GM12878 (cell line): Measurements from ENCODE around the gene BCAT1. TPM values are rescaled to one million over a fixed set of nuclear protein-coding genes. Genes with fewer than 3 reads are reported as not detected.

Experiments
- ATAC-seq: fragments of 200-7000 bp; cut with Tn5 transposase; 3 replicates; pipeline ENCODE4 v1.9.1; 2020; ENCODE audit warnings: mild to moderate bottlenecking, moderate library complexity
- BruUV-seq: library from RNA; stranded (reverse); fragments of 400-500 nt; replicated peaks from 2 replicates; lab custom pipeline; 2021; lab: Mats Ljungman, UMichigan
- CTCF ChIA-PET: fragments of 300-600 bp; sonication (Branson Sonifier 250); formaldehyde crosslinking; extraction: SDS; loops from one replicate; lab custom pipeline; 2021; ENCODE audit warnings: inconsistent platforms; lab: Yijun Ruan, JAX
- POLR2A ChIA-PET: fragments of 350-600 bp; formaldehyde crosslinking; extraction: SDS; loops from one replicate; lab custom pipeline; 2021; ENCODE audit warnings: inconsistent platforms; lab: Charles Lee
- RAD21 ChIA-PET: fragments of 300-600 bp; sonication (Branson Sonifier 250); formaldehyde crosslinking; loops from one replicate; lab custom pipeline; 2023; ENCODE audit warnings: antibody characterized with exemption; ENCODE audit not compliant: unreplicated experiment; lab: Charles Lee
- SMC1A ChIA-PET: fragments of 300-600 bp; sonication (Branson Sonifier 250); formaldehyde crosslinking; loops from one replicate; lab custom pipeline; 2023; ENCODE audit not compliant: unreplicated experiment, uncharacterized antibody; lab: Charles Lee
- DNase-seq: peaks from one replicate; pipeline ENCODE4 v3.0.0-alpha.2; 2011; ENCODE audit warnings: low read depth, low spot score
- FAIRE-seq: peaks from 3 replicates; lab custom pipeline; 2011; peaks lifted over from hg19 to GRCh38; lab: Jason Lieb, UNC
- H2AFZ ChIP-seq: 2 replicates; pipeline ENCODE4 v1.6.0; 2011; ENCODE audit warnings: low read depth, low read length, control low read depth; ENCODE audit not compliant: control insufficient read depth
- H3K27ac ChIP-seq: 2 replicates; pipeline ENCODE4 v1.5.1; 2011; ENCODE audit warnings: control low read depth; ENCODE audit not compliant: control insufficient read depth, insufficient read depth
- H3K27me3 ChIP-seq, 2 experiments: replicated peaks in 1 of 2; 2 replicates each; pipeline versions ENCODE4 v1.6.0 to v1.6.1; 2011; ENCODE audit warnings: low read length in 1 of 2; ENCODE audit not compliant: control insufficient read depth in 2 of 2, insufficient read depth in 2 of 2
- H3K36me3 ChIP-seq, 2 experiments: 2 replicates each; pipeline ENCODE4 v1.5.1; 2011; ENCODE audit warnings: low read length in 1 of 2; ENCODE audit not compliant: control insufficient read depth in 2 of 2, insufficient read depth in 2 of 2
- H3K4me1 ChIP-seq: 2 replicates; pipeline ENCODE4 v1.6.1; 2011; ENCODE audit warnings: mild to moderate bottlenecking, low read length, moderate library complexity, mixed read lengths; ENCODE audit not compliant: control insufficient read depth, insufficient read depth
- H3K4me2 ChIP-seq: 2 replicates; pipeline ENCODE4 v1.6.0; 2011; ENCODE audit warnings: control low read depth; ENCODE audit not compliant: control insufficient read depth, insufficient read depth
- H3K4me3 ChIP-seq: fragments of 200-600 bp; sonication (generic); 2 replicates; pipeline ENCODE4 v1.5.1; 2016
- H3K79me2 ChIP-seq: 2 replicates; pipeline ENCODE4 v1.6.0; 2011; ENCODE audit warnings: low read length; ENCODE audit not compliant: control insufficient read depth, insufficient read depth
- H3K9ac ChIP-seq: 2 replicates; pipeline ENCODE4 v1.8.0; 2011; ENCODE audit warnings: low read length, control low read depth, mixed read lengths; ENCODE audit not compliant: control insufficient read depth, insufficient read depth
- H3K9me3 ChIP-seq: replicated peaks from 3 replicates; pipeline ENCODE4 v1.5.1; 2011; ENCODE audit warnings: mild to moderate bottlenecking, low read length; ENCODE audit not compliant: control insufficient read depth, insufficient read depth
- H4K20me1 ChIP-seq: 2 replicates; pipeline ENCODE4 v1.6.0; 2011; ENCODE audit not compliant: control insufficient read depth, insufficient read depth
- ASH2L ChIP-seq: fragments of 300-600, 200-600 bp; sonication (generic); IDR thresholded peaks from 2 replicates; pipeline ENCODE4 v1.6.1; 2017; ENCODE audit warnings: low read depth, mild to moderate bottlenecking, borderline replicate concordance
- BRCA1 ChIP-seq: IDR thresholded peaks from 2 replicates; pipeline ENCODE4 v1.6.1; 2011; ENCODE audit warnings: low read depth, low read length, improper control_type of control experiment
- FOXM1 ChIP-seq: IDR thresholded peaks from 2 replicates; pipeline ENCODE4 v1.6.1; 2012; ENCODE audit warnings: low read depth, mild to moderate bottlenecking, inconsistent platforms, low read length, moderate library complexity
- JUND ChIP-seq: IDR thresholded peaks from 2 replicates; pipeline ENCODE4 v1.6.1; 2012; ENCODE audit warnings: low read depth, mild to moderate bottlenecking, low read length, improper control_type of control experiment, moderate library complexity
- PAX5 ChIP-seq: IDR thresholded peaks from 2 replicates; pipeline ENCODE4 v1.6.1; 2011; ENCODE audit warnings: low read depth, low read length, borderline replicate concordance
- POLR2A ChIP-seq: IDR thresholded peaks from 2 replicates; pipeline ENCODE4 v1.6.1; 2011; ENCODE audit warnings: low read depth, mild to moderate bottlenecking, low read length
- POU2F2 ChIP-seq: IDR thresholded peaks from 3 replicates; pipeline ENCODE4 v1.6.1; 2011; ENCODE audit warnings: low read depth, mild to moderate bottlenecking, low read length, borderline replicate concordance
- RB1 ChIP-seq: fragments of 450-650 bp; formaldehyde crosslinking; IDR thresholded peaks from 2 replicates; pipeline ENCODE4 v1.6.1; 2017; ENCODE audit warnings: mild to moderate bottlenecking, borderline replicate concordance
- SRF ChIP-seq, 2 experiments: IDR thresholded peaks; 2 replicates each; pipeline ENCODE4 v1.6.1; 2011; ENCODE audit warnings: low read depth in 2 of 2, low read length in 2 of 2, mild to moderate bottlenecking in 1 of 2, moderate library complexity in 1 of 2
- SUPT20H ChIP-seq: IDR thresholded peaks from 2 replicates; pipeline ENCODE4 v1.6.1; 2011; ENCODE audit warnings: low read depth, mild to moderate bottlenecking, low read length, moderate library complexity, borderline replicate concordance; ENCODE audit not compliant: control insufficient read depth
- TAF1 ChIP-seq: IDR thresholded peaks from 2 replicates; pipeline ENCODE4 v1.6.1; 2011; ENCODE audit warnings: mild to moderate bottlenecking, low read depth, low read length, borderline replicate concordance
- TARDBP ChIP-seq: IDR thresholded peaks from 2 replicates; pipeline ENCODE4 v1.6.1; 2016; ENCODE audit warnings: borderline replicate concordance
- WRNIP1 ChIP-seq: IDR thresholded peaks from 2 replicates; pipeline ENCODE4 v1.6.1; 2011; ENCODE audit warnings: low read depth, low read length, improper control_type of control experiment, borderline replicate concordance
- YY1 ChIP-seq: IDR thresholded peaks from 2 replicates; pipeline ENCODE4 v1.6.1; 2011; ENCODE audit warnings: low read depth, mild to moderate bottlenecking, low read length
- WGBS: methylation state at CpG from one replicate; pipeline ENCODE4 v1.1.6; 2016; ENCODE audit warnings: low lambda C conversion rate; ENCODE audit not compliant: insufficient replicate concordance, insufficient coverage; ENCODE audit errors: missing lambda C conversion rate; 5-methylcytosine and 5-hydroxymethylcytosine counted together
- in situ Hi-C: fragments of 300-500 bp; cut with MboI; formaldehyde crosslinking; loops from 9 replicates; pipeline ENCODE4 v1.14.3; 2018; ENCODE audit warnings: mixed read lengths
- intact Hi-C: fragments of 100-400 bp; cut with micrococcal nuclease; formaldehyde crosslinking; loops from one replicate; pipeline ENCODE4 v1.14.2; 2022; ENCODE audit not compliant: unreplicated experiment
- polyA plus RNA-seq, 11 experiments: library from polyadenylated mRNA; depleted of rRNA in 4 of 11; unstranded in 6 of 11; stranded (reverse) in 5 of 11; fragments of >200 nt; fragmentation: Nextera tagmentation in 4 of 11; fragmentation: Illumina TruSeq in 1 of 11; extraction: Ambion mirVana in 4 of 11; extraction: Trizol in 1 of 11; gene quantifications; 1 replicate in 1 of 11; 2 replicates in 10 of 11; pipeline versions ENCODE4 v1.2.1 to v1.2.3, GENCODE V29; 2011 to 2016; ENCODE audit warnings: inconsistent platforms in 2 of 11, missing spikeins in 2 of 11, low read depth in 1 of 11
- total RNA-seq, 4 experiments: library from RNA; depleted of rRNA in 3 of 4; stranded (reverse); fragments of >200 nt in 3 of 4; fragmentation: Illumina TruSeq in 1 of 4; extraction: Trizol in 1 of 4; gene quantifications; 2 replicates each; pipeline versions ENCODE4 v1.2.1 to v1.2.3, GENCODE V29; 2013 to 2021
- TF ChIP-seq, protein P1 (sequence below): IDR thresholded peaks from 2 replicates; pipeline ENCODE4 v1.6.1; 2011; ENCODE audit warnings: low read depth, mild to moderate bottlenecking, low read length, moderate library complexity, borderline replicate concordance; ENCODE audit errors: extremely low read depth
- TF ChIP-seq, protein P2 (sequence below): fragments of 150-350 bp; IDR thresholded peaks from 2 replicates; pipeline ENCODE4 v1.6.1; 2014; ENCODE audit warnings: mild to moderate bottlenecking, low read depth, low read length
- TF ChIP-seq, protein P3 (sequence below): IDR thresholded peaks from 2 replicates; pipeline ENCODE4 v1.6.1; 2012; ENCODE audit warnings: mild to moderate bottlenecking, low read depth, low read length

Gene BCAT1
- total and polyA plus RNA-seq, 10 of the 15 experiments (the other 5 are each of a cell fraction or from before 2014, with no cell fraction given): 26.2 to 187 (median 81.9) TPM

DNA sequence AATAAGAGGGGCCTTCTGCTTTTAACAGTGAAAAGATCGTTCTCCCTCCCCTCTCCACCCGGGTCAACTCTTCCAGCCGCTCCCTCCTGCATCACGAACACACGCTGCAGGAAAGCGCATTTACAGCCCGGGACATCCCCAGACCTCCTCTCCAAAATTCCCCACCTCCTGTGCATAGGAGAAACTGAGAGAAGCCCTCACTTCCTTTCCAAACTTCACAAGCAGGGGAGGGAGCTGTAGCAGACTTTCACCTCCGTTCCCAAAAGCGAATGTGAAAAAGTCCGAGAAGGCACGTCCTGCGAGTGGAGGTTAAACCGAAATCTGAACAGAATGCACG, 513 bp downstream of the BCAT1 start (continued):
- TF ChIP-seq SUPT20H (no peak), TARDBP (no peak; the same call in 1 of the 2 replicates), PAX5 (0 out of 2 replicates have a peak, but pooled peaks have one; percentile 44), WRNIP1 (no peak), RB1 (no peak), JUND (no peak)

DNA sequence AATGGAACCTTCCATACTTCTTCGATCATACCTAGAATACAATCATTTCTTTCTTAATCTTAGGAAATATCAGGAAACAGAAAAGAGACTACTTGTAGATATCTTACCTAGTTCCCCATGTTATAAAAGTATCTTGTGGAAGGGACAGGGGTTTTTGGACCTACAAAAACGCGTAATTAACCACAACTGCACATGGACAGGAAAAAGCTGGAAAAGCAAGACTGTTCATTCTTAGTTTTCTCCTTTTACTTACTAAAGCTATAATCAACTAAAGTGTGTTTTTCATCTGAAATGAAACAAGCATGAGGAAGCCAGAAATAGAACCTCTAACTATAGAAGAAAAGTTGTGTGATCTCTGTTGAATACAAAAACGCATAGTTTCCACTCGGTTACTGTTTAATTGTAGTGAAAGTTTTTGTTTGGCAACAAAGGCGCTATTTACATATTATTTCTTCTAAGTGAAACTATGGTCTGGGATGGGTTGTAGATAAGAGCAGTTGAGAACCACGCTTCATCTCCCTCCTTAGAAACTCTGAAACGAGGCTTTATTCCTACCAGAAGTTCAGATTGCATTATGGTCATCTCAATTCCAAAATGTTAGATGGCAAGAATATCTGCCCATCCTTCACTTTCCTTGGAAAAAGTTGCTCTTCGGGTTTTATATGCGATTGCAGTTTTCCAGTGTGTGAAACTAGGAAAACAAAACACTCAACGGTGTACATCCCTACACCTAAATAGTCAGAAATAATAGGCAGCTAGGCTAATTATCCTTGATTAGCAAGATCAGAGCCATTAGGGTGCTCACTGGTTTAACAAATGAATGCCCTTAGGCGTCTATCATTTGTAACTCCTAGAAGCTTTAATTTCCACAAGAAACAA, 1.1 kb downstream of the BCAT1 start:
- ChIA-PET RAD21 (interaction anchor here (0.7 to 7.9 kb wide), 17 partner anchors 8 to 133 kb away, joined by 3 to 60 read pairs (median 6); a partner anchor contains a TSS), SMC1A (interaction anchor here (1.0 to 7.8 kb wide), 17 partner anchors 9 to 109 kb away, joined by 3 to 69 read pairs (median 8); a partner anchor contains a TSS), POLR2A (interaction anchor here (0.6 to 1.7 kb wide), 10 partner anchors 9 to 430 kb away, joined by 3 to 7 read pairs (median 3); no protein-coding TSS in a partner anchor), CTCF (interaction anchor here (0.7 to 2.7 kb wide), 15 partner anchors 9 to 113 kb away, joined by 3 to 10 read pairs (median 5); a partner anchor contains a TSS)
- WGBS: 0% methylated on average over 12 of the region's 12 CpGs
- H3K4me2 ChIP-seq: peak overlapping the region; percentile 99
- TSS peak; percentile 50 for BruUV-seq
- peak overlapping the region; percentile 97 for H3K27ac ChIP-seq
- H3K36me3 ChIP-seq: 0 out of 4 replicates have a peak, but pooled peaks cover 0 to 3% of the 10 kb centered on the region in 2 experiments
- H3K9ac ChIP-seq: peak overlapping the region; percentile 98
- DNase-seq (no peak), FAIRE-seq (no peak), ATAC-seq (no peak)
- H3K79me2 ChIP-seq: peaks cover 53% of the 10 kb centered on the region
- peaks cover 48% of the 10 kb centered on the region for H3K4me1 ChIP-seq
- peak overlapping the region; percentile 85 for H3K4me3 ChIP-seq
- no peak overlapping the region; the same call in 1 of the 2 replicates for H2AFZ ChIP-seq
- in situ Hi-C loops: loop anchor here (5.0 kb wide), 1 partner anchor 105 kb away; no protein-coding TSS in a partner anchor
- H3K9me3 ChIP-seq: no peaks in the 10 kb centered on the region
- no peaks in the 10 kb centered on the region for H4K20me1 ChIP-seq
- intact Hi-C loops: loop anchor here (2.0 kb wide), 1 partner anchor 373 kb away; no protein-coding TSS in a partner anchor
- H3K27me3 ChIP-seq: no peaks in the 10 kb centered on the region
- TF ChIP-seq FOXM1 (0 out of 2 replicates have a peak, but pooled peaks have one; percentile 2), BRCA1 (no peak), ASH2L (no peak), SRF (IDR thresholded peaks at IDR 0.05; ENCODE audit: low read depth in 2 of 2, low read length in 2 of 2) (no peak), YY1 (no peak), POU2F2 (no peak), POLR2A (no peak), TAF1 (no peak)
- TF ChIP-seq, protein P1, sequence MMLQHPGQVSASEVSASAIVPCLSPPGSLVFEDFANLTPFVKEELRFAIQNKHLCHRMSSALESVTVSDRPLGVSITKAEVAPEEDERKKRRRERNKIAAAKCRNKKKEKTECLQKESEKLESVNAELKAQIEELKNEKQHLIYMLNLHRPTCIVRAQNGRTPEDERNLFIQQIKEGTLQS: no peak
- TF ChIP-seq, protein P2, sequence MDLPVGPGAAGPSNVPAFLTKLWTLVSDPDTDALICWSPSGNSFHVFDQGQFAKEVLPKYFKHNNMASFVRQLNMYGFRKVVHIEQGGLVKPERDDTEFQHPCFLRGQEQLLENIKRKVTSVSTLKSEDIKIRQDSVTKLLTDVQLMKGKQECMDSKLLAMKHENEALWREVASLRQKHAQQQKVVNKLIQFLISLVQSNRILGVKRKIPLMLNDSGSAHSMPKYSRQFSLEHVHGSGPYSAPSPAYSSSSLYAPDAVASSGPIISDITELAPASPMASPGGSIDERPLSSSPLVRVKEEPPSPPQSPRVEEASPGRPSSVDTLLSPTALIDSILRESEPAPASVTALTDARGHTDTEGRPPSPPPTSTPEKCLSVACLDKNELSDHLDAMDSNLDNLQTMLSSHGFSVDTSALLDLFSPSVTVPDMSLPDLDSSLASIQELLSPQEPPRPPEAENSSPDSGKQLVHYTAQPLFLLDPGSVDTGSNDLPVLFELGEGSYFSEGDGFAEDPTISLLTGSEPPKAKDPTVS: no peak
- TF ChIP-seq, protein P3, sequence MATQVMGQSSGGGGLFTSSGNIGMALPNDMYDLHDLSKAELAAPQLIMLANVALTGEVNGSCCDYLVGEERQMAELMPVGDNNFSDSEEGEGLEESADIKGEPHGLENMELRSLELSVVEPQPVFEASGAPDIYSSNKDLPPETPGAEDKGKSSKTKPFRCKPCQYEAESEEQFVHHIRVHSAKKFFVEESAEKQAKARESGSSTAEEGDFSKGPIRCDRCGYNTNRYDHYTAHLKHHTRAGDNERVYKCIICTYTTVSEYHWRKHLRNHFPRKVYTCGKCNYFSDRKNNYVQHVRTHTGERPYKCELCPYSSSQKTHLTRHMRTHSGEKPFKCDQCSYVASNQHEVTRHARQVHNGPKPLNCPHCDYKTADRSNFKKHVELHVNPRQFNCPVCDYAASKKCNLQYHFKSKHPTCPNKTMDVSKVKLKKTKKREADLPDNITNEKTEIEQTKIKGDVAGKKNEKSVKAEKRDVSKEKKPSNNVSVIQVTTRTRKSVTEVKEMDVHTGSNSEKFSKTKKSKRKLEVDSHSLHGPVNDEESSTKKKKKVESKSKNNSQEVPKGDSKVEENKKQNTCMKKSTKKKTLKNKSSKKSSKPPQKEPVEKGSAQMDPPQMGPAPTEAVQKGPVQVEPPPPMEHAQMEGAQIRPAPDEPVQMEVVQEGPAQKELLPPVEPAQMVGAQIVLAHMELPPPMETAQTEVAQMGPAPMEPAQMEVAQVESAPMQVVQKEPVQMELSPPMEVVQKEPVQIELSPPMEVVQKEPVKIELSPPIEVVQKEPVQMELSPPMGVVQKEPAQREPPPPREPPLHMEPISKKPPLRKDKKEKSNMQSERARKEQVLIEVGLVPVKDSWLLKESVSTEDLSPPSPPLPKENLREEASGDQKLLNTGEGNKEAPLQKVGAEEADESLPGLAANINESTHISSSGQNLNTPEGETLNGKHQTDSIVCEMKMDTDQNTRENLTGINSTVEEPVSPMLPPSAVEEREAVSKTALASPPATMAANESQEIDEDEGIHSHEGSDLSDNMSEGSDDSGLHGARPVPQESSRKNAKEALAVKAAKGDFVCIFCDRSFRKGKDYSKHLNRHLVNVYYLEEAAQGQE: no peak
